Central memory CD8-positive, alpha-beta T cell (primary cell): ENCODE results near the gene NHS.

Experiments
- ATAC-seq: fragments of 150-1000 bp; cut with Tn5 transposase; replicated peaks from 2 replicates; pipeline ENCODE4 v1.10.0; 2022; ENCODE audit warnings: mild to moderate bottlenecking, moderate FRiP score, moderate number of reproducible peaks; ENCODE audit not compliant: poor library complexity, severe bottlenecking; ENCODE audit errors: extremely low read depth
- DNase-seq, 2 donors: peaks; one replicate each; pipeline ENCODE4 v3.0.0; 2021; ENCODE audit warnings: low spot score in 2 of 2
- H3K27ac Mint-ChIP-seq: one replicate; pipeline ENCODE4 v1.8.0; 2022; ENCODE audit warnings: low read depth, mild to moderate bottlenecking, moderate library complexity, mixed read lengths
- H3K27me3 Mint-ChIP-seq: one replicate; pipeline ENCODE4 v1.8.0; 2022; ENCODE audit warnings: mixed read lengths
- H3K36me3 Mint-ChIP-seq: one replicate; pipeline ENCODE4 v1.8.0; 2022; ENCODE audit warnings: mild to moderate bottlenecking, moderate library complexity, mixed read lengths; ENCODE audit not compliant: insufficient read depth
- H3K4me1 Mint-ChIP-seq: one replicate; pipeline ENCODE4 v1.8.0; 2022; ENCODE audit warnings: mixed read lengths
- H3K4me3 Mint-ChIP-seq: one replicate; pipeline ENCODE4 v1.8.0; 2022; ENCODE audit warnings: mild to moderate bottlenecking, moderate library complexity, mixed read lengths
- H3K9me3 Mint-ChIP-seq: one replicate; pipeline ENCODE4 v1.8.0; 2022; ENCODE audit warnings: mixed read lengths

Gene NHS

GRCh38 chrX:17595456-17596035, 220.5 kb downstream of the NHS start:
- Mint-ChIP-seq H3K27me3 (peaks cover 19% of the 10 kb centered on the region), H3K4me3 (no peak overlapping the region), H3K36me3 (peaks cover 1% of the 10 kb centered on the region), H3K27ac (no peak overlapping the region), H3K4me1 (no peaks in the 10 kb centered on the region), H3K9me3 (no peaks in the 10 kb centered on the region)
- ATAC-seq = no peak
- DNase-seq = no peak

GRCh38 chrX:17596061-17596460, 221.1 kb downstream of the NHS start:
- Mint-ChIP-seq H3K9me3 (no peaks in the 10 kb centered on the region), H3K4me1 (no peaks in the 10 kb centered on the region), H3K27ac (no peak overlapping the region), H3K27me3 (peaks cover 24% of the 10 kb centered on the region), H3K36me3 (peaks cover 1% of the 10 kb centered on the region), H3K4me3 (no peak overlapping the region)
- ATAC-seq = no peak
- no peak for DNase-seq

GRCh38 chrX:17596546-17597205, 221.7 kb downstream of the NHS start:
- Mint-ChIP-seq H3K36me3 (peaks cover 1% of the 10 kb centered on the region), H3K9me3 (no peaks in the 10 kb centered on the region), H3K27me3 (peaks cover 25% of the 10 kb centered on the region), H3K4me3 (no peak overlapping the region), H3K27ac (no peak overlapping the region), H3K4me1 (no peaks in the 10 kb centered on the region)
- ATAC-seq = no peak
- no peak for DNase-seq

GRCh38 chrX:17597327-17597726, 222.3 kb downstream of the NHS start:
- H3K9me3 Mint-ChIP-seq = no peaks in the 10 kb centered on the region
- no peaks in the 10 kb centered on the region for H3K4me1 Mint-ChIP-seq
- H3K36me3 Mint-ChIP-seq = peaks cover 1% of the 10 kb centered on the region
- no peak for ATAC-seq
- no peak for DNase-seq
- H3K4me3 Mint-ChIP-seq = no peak overlapping the region
- H3K27me3 Mint-ChIP-seq = peaks cover 25% of the 10 kb centered on the region
- H3K27ac Mint-ChIP-seq = no peak overlapping the region

- Mint-ChIP-seq H3K36me3 (peaks cover 1% of the 10 kb centered on the region), H3K27ac (no peak overlapping the region), H3K27me3 (peaks cover 25% of the 10 kb centered on the region), H3K4me1 (no peaks in the 10 kb centered on the region), H3K4me3 (no peak overlapping the region), H3K9me3 (no peaks in the 10 kb centered on the region)
- DNase-seq (no peak), ATAC-seq (no peak)
Measured at GRCh38 chrX:17597836-17598439, 222.9 kb downstream of the NHS start.

GRCh38 chrX:17601441-17602200, 226.6 kb downstream of the NHS start:
- no peaks in the 10 kb centered on the region for H3K4me1 Mint-ChIP-seq
- ATAC-seq (no peak), DNase-seq (no peak)
- H3K27ac Mint-ChIP-seq = no peak overlapping the region
- H3K27me3 Mint-ChIP-seq = peaks cover 16% of the 10 kb centered on the region
- no peaks in the 10 kb centered on the region for H3K9me3 Mint-ChIP-seq
- H3K4me3 Mint-ChIP-seq = no peak overlapping the region
- H3K36me3 Mint-ChIP-seq = no peaks in the 10 kb centered on the region

GRCh38 chrX:17602245-17602644, 227.2 kb downstream of the NHS start:
- Mint-ChIP-seq H3K9me3 (no peaks in the 10 kb centered on the region), H3K4me3 (no peak overlapping the region), H3K27me3 (peaks cover 16% of the 10 kb centered on the region), H3K36me3 (no peaks in the 10 kb centered on the region), H3K4me1 (no peaks in the 10 kb centered on the region), H3K27ac (no peak overlapping the region)
- no peak for ATAC-seq
- no peak for DNase-seq

- H3K36me3 Mint-ChIP-seq = no peaks in the 10 kb centered on the region
Measured at GRCh38 chrX:17603196-17603595, 228.2 kb downstream of the NHS start.

GRCh38 chrX:17605676-17606075, 230.7 kb downstream of the NHS start:
- Mint-ChIP-seq H3K9me3 (no peaks in the 10 kb centered on the region), H3K4me3 (no peak overlapping the region), H3K27me3 (peaks cover 5% of the 10 kb centered on the region), H3K27ac (no peak overlapping the region), H3K36me3 (no peaks in the 10 kb centered on the region), H3K4me1 (no peaks in the 10 kb centered on the region)
- ATAC-seq (no peak), DNase-seq (no peak)

More at GRCh38 chrX:17603196-17603595, 228.2 kb downstream of the NHS start:
- DNase-seq = no peak
- no peak overlapping the region for H3K27ac Mint-ChIP-seq
- peaks cover 16% of the 10 kb centered on the region for H3K27me3 Mint-ChIP-seq
- no peaks in the 10 kb centered on the region for H3K9me3 Mint-ChIP-seq
- no peak overlapping the region for H3K4me3 Mint-ChIP-seq
- ATAC-seq = no peak
- no peaks in the 10 kb centered on the region for H3K4me1 Mint-ChIP-seq

GRCh38 chrX:17606231-17606630, 231.2 kb downstream of the NHS start:
- ATAC-seq = no peak
- no peak overlapping the region for H3K27ac Mint-ChIP-seq
- H3K4me3 Mint-ChIP-seq = no peak overlapping the region
- DNase-seq = no peak
- no peaks in the 10 kb centered on the region for H3K4me1 Mint-ChIP-seq
- no peaks in the 10 kb centered on the region for H3K36me3 Mint-ChIP-seq
- H3K27me3 Mint-ChIP-seq = no peaks in the 10 kb centered on the region
- H3K9me3 Mint-ChIP-seq = no peaks in the 10 kb centered on the region

- no peak for ATAC-seq
- no peaks in the 10 kb centered on the region for H3K4me1 Mint-ChIP-seq
- H3K4me3 Mint-ChIP-seq = no peak overlapping the region
- no peak for DNase-seq
- H3K36me3 Mint-ChIP-seq = no peaks in the 10 kb centered on the region
- no peaks in the 10 kb centered on the region for H3K27me3 Mint-ChIP-seq
- H3K27ac Mint-ChIP-seq = no peak overlapping the region
- no peaks in the 10 kb centered on the region for H3K9me3 Mint-ChIP-seq
Measured at GRCh38 chrX:17608888-17609287, 233.9 kb downstream of the NHS start.

GRCh38 chrX:17610788-17611187, 235.8 kb downstream of the NHS start:
- Mint-ChIP-seq H3K4me3 (no peak overlapping the region), H3K4me1 (peaks cover 6% of the 10 kb centered on the region), H3K27ac (no peak overlapping the region), H3K9me3 (no peaks in the 10 kb centered on the region), H3K36me3 (no peaks in the 10 kb centered on the region), H3K27me3 (no peaks in the 10 kb centered on the region)
- DNase-seq (no peak), ATAC-seq (no peak)
